ENCODE measurements around the gene KRTAP19-3.
"Not testable (repeated sequence)": the region's sequence is repeated elsewhere in the genome, so short reads cannot be mapped to it uniquely, and the experiment has no call there.

The KRTAP19-3 gene

DNA sequence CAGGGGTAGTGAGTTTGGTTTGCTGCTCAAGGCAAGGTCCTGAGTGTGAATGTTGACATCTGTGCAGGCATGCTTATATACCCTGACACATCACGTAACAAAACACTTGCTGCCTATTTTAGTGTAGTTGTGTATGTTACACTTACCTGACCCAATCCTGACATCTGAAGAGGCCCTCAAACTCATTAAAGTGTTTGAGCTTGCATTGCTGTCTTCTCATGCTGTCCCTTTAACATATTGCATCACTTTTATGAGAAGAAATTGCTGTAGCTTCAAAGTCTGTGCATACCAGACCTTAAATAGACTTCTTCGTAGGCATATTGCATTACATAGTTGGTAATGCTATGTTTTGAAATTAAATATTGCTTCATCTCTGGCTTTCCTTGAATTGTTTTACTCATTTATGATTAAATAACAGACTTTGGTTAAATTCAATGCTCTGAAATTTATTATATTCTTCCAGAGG is at the start of gene KRTAP19-3:
KRTAP19-3 (minus strand) TSS at position 51 of the 466 bp plus-strand sequence. CDS start 56 bp downstream, outside the sequence.
- no peak for DNase-seq

DNA sequence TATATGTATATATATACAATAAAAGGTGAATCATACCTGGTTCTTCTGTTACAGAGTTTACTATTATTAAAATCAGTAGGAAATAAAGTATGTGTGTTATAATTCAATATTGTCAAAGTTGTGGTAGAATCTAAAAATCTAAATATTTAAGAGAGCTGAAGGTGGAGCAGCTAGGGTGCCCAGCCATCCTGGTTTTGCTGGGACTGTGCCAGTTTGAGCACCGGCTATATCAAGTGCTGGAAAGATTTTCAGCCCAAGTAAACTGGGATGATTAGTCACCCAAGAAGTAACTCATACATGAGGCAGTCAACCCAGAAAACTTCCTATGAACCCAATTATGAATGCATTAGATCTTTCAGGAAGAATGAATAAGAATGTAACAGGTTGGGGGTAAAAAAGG is 27.1 kb upstream of the KRTAP19-3 start:
- DNase-seq = no peak

DNA sequence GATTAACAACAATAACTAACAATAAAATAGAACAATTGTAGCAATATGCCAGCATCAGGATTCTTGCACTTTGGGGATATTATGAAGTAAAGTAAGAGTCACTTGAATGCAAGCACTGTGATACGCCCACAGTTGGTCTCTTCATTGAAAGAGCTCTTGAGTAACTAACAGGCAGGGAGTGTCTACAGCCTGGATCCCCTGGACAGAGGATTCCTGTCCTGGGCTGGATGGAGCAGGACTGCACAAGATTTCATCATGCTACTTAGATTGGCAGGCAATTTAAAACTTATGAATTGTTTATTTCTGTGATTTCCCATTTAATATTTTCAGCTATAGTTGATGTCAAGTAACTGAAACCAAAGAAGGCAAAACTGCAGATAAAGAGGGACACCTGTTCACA is 23.9 kb upstream of the KRTAP19-3 start:
- no peak for DNase-seq

DNA sequence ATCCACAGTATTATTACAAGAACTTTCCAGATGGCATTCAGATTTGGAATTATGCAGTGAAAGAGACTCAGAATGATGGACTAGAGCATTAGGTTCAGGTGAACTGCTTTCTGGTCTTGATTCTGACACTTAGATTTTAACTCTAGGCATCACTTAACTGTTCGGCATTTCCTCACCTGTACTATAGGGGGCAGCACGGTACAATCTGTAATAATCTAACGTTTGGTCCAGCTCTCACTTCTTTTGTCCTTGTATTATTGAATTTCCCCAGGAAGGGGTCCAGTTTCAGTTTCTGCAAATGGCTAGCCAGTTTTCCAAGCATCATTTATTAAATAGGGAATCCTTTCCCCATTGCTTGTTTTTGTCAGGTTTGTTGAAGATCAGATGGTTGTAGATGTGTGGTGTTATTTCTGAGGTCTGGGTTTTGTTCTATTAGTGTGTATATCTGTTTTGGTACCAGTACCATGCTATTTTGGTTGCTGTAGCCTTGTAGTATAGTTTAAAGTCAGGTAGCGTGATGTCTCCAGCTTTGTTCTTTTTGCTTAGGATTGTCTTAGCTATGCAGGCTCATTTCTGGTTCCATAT is 13.9 kb upstream of the KRTAP19-3 start:
- not testable (repeated sequence) for DNase-seq

DNA sequence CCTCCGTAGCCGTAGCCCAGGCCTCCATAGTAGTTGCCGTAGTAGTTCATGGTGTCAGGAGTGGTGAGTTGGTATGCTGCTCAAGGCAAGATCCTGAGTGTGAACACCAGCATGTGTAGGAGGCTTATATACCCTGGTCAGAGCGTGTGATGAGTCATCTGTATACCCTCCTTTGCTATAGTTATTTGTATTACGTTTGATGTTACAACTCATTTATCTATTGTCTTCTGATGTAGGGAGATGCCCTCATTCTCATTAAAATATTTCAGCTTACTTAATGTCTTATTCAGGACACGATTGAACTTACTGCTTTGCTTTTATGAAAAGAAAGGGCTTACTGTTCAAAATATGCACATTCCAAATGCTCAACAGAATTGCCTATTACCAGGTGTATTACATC is 10.2 kb upstream of the KRTAP19-3 start, which contains the start of gene KRTAP19-5:
KRTAP19-5 (minus strand) TSS at position 101 of the 400 bp plus-strand sequence; CDS start at position 50, 51 bp downstream.
- DNase-seq = no peak

DNA sequence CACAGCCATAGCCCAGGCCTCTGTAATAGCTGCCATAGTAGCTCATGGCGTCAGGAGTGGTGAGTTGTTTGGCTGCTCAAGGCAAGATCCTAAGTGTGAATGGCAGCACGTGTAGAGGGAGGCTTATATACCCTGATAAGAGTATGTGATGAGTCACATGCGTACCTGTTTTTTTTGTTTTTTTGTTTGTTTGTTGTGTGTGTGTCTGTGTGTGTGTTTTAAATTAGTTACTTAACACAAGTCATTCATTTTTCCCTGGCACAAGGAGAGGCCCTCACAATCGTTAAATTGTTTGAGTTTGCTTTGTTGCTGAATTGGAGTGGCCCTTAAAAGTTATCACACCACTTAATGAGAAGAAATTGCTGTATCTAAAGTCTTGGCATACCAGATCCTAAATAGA is 5.3 kb upstream of the KRTAP19-3 start, which contains the start of gene KRTAP19-4:
KRTAP19-4 (minus strand) TSS at position 101 of the 400 bp plus-strand sequence; CDS start at position 46, 55 bp downstream.
- DNase-seq = no peak

DNA sequence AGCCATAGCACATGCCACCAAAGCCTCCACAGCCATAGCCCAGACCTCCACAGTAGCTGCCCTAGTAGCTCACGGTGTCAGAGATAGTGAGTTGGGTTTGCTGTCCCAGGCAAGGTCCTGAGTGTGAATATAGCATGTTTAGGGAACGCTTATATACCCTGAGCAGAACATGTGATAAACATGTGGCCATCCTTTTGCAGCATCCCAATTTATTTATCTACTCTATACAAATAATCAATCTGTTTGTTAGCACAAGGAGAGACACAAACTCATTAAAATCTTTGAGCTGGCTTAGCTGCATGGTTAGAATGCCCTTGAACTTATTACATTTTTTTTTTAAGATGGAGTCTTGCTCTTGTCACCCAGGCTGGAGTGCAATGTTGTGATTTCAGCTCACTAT is 4.5 kb downstream of the KRTAP19-3 start, which contains the start of gene KRTAP19-2:
KRTAP19-2 (minus strand) TSS at position 101 of the 400 bp plus-strand sequence; CDS start at position 13, 88 bp downstream.
- DNase-seq = no peak

DNA sequence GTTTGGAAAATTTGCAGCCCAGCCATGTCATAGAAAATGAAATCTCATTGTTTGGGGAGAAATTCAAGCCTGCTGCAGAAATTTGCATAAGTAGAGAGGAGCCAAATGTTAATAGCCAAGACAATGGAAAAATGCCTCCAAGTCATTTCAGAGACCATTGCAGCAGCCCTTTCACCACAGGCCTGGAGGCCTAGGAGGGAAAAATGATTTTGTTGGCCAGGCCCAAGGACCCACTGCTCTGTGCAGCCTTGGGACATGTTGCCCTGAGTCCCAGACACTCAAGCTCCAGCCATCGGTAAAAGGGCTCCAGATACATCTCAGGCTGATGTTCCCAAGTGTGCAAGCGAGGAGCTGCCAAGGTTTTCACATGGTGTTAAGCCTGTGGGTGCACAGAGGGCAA is 5.6 kb downstream of the KRTAP19-3 start:
- no peak for DNase-seq

DNA sequence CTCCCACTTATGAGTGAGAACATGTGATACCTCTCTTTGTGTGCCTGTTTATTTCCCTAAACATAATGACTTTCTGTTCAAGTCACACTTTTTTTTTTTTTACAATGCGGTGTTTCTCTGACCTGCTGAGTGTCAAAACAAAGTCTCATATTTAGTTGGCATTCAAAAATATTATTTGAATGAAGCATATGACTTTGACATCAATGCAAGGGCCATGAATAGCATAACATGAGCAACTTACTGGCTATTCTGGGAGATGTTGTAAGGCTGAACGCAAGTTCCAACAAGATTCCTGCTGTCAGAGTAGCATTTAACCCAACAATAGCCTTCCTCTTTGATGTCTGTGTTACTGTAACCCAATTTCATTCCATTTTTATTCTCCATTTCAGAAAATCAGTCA is 9.7 kb downstream of the KRTAP19-3 start:
- no peak for DNase-seq

DNA sequence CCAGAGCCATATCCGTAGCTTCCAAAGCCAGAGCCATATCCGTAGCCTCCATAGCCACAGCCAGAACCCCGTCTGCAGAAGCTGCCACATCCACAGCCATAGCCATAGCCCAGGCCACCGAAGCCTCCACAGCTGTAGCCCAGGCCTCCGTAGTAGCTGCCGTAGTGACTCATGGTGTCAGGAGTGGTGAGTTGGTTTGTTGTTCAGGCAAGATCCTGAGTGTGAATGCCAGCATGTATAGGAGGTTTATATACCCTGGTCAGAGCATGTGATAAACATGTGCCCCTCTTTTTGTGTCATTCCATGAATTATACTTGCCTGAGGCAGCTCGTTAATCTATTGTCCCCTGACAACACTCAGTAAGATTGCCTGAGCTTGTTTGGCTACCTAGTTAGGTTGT is 11.7 kb downstream of the KRTAP19-3 start, which contains the start of gene KRTAP19-1:
KRTAP19-1 (minus strand) TSS at position 223 of the 400 bp plus-strand sequence; CDS start at position 173, 50 bp downstream.
- DNase-seq = no peak

DNA sequence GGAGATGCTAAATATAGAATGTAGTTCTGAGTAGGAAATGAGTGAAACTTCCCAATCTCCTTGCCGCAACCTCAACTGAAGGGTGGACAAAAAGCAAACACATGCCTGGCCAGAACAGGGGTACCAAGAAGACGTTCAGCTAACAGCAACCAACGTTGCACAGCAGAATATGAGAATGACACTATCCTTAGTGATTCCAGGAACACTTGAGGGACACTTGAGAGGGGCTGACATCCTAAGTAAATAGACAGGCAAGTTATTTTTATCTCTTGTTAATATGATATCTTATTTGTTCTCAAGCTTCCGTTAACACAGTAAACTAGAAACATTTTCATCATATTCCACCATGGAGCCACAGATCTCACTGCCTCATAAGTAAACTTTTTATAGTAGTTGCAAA is 12.6 kb downstream of the KRTAP19-3 start:
- DNase-seq = no peak

DNA sequence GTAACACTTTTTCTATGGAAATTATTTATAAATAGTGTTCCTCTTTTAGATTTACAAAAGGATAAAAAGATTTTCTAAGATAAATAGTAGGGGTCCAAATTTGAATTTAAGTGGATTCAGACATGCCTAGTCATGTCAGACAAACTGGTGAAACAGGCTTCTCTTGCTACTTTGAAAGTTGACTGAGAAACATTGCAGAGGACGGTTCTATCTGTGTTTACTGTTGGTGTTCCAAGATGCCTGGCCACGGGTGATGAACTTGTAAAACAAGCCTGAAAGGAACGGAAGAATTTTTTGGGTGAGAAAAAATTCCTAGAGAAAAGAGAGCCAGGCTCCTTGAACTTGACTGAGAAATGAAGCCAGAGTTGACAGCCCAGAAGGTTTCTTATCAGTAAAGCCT is 13.8 kb downstream of the KRTAP19-3 start:
- no peak for DNase-seq

DNA sequence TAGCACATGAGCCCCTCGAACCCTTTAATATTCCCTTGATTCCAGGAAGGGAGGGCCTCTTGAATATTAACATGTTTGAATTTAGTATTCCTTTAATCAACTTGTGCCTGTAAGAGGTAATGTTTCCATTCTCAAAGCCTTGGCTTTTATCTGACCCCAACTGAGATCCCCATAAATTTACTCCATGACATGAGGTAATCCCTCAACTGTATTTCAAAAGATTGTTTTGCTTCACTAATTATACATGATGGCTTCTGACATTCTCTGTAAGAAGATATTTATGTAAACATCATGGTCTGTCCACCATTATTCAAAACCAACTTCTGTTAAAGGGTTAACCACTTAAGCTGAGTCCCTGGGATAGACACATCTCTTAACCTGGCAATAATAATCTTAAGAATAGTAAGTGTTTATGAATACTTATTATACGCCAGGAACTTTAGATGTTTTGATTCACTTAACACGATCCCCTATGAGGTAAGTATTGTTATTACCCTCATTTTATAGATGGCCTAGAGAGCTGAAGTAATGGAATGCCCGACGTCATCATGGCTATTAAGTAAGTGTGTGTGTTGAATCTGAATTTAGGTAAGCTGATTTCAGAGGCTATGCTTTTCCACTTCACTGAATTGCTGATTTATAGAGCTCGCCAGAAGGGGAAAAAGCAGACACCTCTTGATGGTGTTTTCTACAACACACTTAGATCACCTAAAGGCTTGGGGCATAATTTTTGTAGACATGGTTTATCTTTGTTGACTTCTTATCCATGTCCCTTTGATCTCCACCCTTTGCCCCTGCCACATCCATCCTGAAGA is 22.7 kb downstream of the KRTAP19-3 start:
- DNase-seq = no peak

DNA sequence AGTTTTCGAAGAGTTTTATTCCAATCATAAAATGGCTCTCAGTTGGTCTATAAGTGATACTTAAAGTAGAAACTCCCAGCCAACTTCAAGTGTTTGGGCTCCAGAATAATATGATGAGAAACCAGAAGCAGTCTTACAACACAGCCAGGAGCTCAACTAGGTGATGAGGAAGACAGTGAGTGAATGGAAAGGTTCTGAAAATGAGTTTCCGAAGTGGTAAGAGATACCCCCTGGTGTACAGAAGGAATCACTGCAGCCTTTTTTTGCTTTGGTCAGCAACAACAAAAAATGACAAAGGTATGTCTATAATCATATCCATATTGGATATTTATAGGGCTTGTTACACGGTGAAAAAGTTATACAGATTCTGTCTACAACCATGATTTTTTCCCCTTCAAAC is 28.1 kb downstream of the KRTAP19-3 start:
- DNase-seq = no peak

DNA sequence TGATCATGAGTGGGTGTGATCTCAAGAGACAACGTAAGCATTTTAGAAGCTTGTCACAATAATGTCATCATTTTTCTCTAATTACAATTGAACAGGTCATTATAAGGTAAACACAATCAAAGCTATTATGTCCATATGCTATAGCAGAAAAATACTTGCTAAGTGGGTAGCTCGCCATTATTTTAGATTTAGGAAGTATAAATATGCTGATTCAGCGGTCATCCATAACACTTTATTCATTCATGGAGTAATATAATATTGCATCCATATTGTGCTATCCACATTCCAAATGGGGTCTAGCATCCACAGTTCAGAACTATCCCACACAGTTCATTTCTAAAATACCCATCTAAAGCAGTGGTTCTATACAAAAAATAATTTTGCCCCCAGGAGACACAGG is 43.3 kb downstream of the KRTAP19-3 start:
- DNase-seq = no peak

DNA sequence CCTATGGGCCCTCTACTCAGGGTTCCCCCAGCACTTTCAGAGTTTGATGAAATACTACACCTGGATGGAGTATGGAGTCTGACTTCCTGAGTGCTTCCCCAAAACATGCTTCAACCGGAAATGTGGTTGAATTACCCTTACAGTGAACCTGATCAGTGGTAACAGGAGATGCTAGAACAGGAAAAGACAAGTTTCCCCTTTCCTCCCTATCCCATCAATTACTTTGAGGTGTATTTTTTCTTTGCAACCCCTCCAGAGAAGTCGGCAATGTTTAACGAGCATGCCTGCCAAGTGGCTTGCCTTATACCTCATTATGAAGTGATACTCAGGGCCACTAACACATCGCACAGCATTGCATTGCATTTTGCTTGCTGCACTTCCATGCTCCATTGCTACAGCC is 44.8 kb downstream of the KRTAP19-3 start:
- no peak for DNase-seq

DNA sequence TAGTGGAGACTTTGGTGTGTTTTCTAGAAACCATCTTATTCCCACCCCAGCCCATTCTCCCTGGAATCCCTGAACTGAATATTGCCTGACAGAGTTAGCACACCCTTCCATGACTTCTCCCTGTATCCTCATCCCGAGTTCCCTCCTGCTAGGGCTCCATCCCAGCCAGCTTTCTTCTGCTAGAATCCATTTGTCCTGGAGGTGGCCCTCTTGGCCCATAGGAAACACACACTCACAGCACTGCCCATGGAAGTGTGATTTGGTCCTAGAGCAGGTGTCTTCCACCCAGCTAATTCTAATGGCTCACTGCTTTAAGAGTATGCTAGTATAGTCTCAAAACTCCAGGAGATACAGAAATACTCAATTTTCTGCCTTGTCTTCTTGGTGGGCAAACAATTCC is 47.6 kb downstream of the KRTAP19-3 start:
- no peak for DNase-seq

DNA sequence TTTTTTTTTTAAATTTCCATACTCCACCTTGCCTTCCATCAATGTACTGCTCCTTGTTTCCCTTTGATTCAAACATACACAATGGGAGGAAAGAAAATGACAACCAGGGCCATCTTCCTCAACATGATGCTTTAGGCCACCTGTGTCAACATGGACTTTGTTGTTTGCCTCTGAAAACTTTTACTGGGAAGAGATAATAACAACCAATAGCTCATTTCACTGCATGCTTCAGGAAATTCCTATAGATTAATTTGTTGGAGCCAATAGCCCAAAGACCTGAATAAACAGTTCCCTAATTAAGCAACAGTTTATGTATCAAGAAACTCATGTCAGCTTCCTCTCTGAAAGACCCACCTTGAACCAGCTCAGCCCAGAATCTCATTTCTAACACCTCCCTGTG is 48.6 kb downstream of the KRTAP19-3 start:
- DNase-seq = no peak

Measured in T1000 (cell line).